ENCODE results near the gene DCHS1.

Gene DCHS1

DNA sequence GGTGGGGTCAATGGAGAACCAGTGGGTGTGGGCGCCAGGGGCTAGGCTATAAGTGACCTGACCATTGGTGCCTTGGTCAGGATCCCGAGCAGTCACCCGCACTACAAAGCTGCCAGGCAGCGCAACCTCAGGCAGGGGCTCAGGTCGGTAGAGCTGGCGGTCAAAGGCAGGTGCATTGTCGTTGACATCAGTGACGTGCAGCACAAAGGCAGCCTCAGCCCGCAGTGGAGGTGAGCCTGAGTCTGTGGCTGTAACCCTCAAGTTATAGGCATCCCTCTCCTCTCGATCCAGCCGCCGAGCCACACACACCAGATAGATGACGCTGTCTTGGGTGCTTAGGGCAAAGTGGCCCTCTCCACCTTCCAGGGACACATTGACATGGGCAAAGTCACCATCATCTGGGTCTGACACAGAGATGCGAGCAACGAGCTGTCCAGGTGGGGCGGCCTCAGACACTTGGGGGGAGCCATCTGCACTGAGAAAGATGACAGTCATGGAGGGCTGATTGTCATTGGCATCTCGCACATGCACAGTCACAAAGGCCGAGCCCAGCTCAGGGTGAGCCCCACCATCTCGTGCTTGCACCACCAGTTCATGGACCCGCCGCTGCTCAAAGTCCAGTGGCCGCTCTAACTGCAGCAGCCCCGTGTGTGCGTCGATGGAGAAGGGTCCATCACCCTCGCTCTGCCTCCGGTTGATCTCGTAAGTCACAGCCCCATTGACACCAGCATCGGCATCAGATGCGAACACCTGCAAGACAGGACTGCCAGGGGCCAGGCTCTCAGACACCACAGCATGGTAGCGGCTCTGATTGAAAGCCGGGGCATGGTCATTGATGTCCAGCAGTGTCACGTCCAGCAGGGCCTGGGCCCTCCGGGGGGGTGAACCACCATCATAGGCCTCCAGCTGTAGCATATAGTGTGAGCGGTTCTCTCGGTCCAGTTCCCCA lies 15.3 kb downstream of the DCHS1 start:
- Histone ChIP-seq H3K36me3 (replicated peaks; ENCODE audit: low read depth, low read length) (no peaks in the 10 kb centered on the region), H3K4me1 (ENCODE audit: low read length) (no peaks in the 10 kb centered on the region), H3K4me3 (ENCODE audit: low read length) (no peak overlapping the region), H3K27ac (ENCODE audit: low read length) (no peak overlapping the region), H3K4me2 (ENCODE audit: low read length) (no peak overlapping the region), H2AFZ (ENCODE audit: low read depth, low read length) (no peak overlapping the region), H3K9ac (ENCODE audit: low read length) (no peak overlapping the region), H4K20me1 (ENCODE audit: insufficient read depth, low read length) (no peaks in the 10 kb centered on the region), H3K27me3 (ENCODE audit: low read depth, low read length) (0 out of 2 replicates have a peak, but pooled peaks cover 9% of the 10 kb centered on the region), H3K9me3 (ENCODE audit: insufficient read depth, low read length) (no peaks in the 10 kb centered on the region), H3K79me2 (ENCODE audit: low read length) (no peaks in the 10 kb centered on the region)
- TF ChIP-seq, protein P1, sequence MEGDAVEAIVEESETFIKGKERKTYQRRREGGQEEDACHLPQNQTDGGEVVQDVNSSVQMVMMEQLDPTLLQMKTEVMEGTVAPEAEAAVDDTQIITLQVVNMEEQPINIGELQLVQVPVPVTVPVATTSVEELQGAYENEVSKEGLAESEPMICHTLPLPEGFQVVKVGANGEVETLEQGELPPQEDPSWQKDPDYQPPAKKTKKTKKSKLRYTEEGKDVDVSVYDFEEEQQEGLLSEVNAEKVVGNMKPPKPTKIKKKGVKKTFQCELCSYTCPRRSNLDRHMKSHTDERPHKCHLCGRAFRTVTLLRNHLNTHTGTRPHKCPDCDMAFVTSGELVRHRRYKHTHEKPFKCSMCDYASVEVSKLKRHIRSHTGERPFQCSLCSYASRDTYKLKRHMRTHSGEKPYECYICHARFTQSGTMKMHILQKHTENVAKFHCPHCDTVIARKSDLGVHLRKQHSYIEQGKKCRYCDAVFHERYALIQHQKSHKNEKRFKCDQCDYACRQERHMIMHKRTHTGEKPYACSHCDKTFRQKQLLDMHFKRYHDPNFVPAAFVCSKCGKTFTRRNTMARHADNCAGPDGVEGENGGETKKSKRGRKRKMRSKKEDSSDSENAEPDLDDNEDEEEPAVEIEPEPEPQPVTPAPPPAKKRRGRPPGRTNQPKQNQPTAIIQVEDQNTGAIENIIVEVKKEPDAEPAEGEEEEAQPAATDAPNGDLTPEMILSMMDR (IDR thresholded peaks at IDR 0.05; ENCODE audit: low read depth, low read length) = no peak
- no peak for TF ChIP-seq EZH2phosphoT487 (IDR thresholded peaks at IDR 0.05; ENCODE audit: low read depth)

GRCh38 chr11:6638429-6638828 lies 17.2 kb downstream of the DCHS1 start:
- Histone ChIP-seq H3K27ac (ENCODE audit: low read length) (no peak overlapping the region), H3K36me3 (replicated peaks; ENCODE audit: low read depth, low read length) (no peaks in the 10 kb centered on the region), H3K9ac (ENCODE audit: low read length) (no peak overlapping the region), H3K4me3 (ENCODE audit: low read length) (no peak overlapping the region), H3K27me3 (ENCODE audit: low read depth, low read length) (no peaks in the 10 kb centered on the region), H3K4me2 (ENCODE audit: low read length) (no peak overlapping the region), H4K20me1 (ENCODE audit: insufficient read depth, low read length) (no peaks in the 10 kb centered on the region), H3K4me1 (ENCODE audit: low read length) (no peaks in the 10 kb centered on the region), H3K79me2 (ENCODE audit: low read length) (no peaks in the 10 kb centered on the region), H2AFZ (ENCODE audit: low read depth, low read length) (no peak overlapping the region), H3K9me3 (ENCODE audit: insufficient read depth, low read length) (no peaks in the 10 kb centered on the region)
- TF ChIP-seq, protein P1 (IDR thresholded peaks at IDR 0.05; ENCODE audit: low read depth, low read length) = peak; percentile 16; the same call in 1 of the 2 replicates
- TF ChIP-seq EZH2phosphoT487 (IDR thresholded peaks at IDR 0.05; ENCODE audit: low read depth) = no peak

DNA sequence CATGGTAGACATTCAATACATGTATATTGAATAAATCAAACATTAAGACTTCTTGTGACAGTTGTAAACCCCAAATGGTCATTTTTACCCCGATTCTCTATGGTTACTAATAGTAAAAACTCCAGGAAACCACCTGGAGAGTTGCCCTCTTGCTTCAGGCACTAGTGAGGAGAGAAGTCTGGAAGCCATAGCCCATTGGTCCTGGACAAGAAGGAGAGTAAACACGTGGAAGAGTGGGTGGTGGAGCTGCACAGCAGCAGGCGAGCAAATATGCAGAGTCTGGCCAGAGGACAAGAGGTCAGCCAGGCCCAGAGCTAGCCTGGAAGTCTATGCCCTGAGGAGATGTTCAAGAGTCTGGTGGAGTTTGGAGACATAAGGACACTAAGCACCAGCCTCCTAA lies 17.7 kb downstream of the DCHS1 start:
- Histone ChIP-seq H4K20me1 (ENCODE audit: insufficient read depth, low read length) (no peaks in the 10 kb centered on the region), H3K27me3 (ENCODE audit: low read depth, low read length) (no peaks in the 10 kb centered on the region), H3K4me1 (ENCODE audit: low read length) (no peaks in the 10 kb centered on the region), H3K4me2 (ENCODE audit: low read length) (no peak overlapping the region), H3K4me3 (ENCODE audit: low read length) (no peak overlapping the region), H3K27ac (ENCODE audit: low read length) (no peak overlapping the region), H3K36me3 (replicated peaks; ENCODE audit: low read depth, low read length) (no peaks in the 10 kb centered on the region), H3K9me3 (ENCODE audit: insufficient read depth, low read length) (no peaks in the 10 kb centered on the region), H3K9ac (ENCODE audit: low read length) (no peak overlapping the region), H2AFZ (ENCODE audit: low read depth, low read length) (no peak overlapping the region), H3K79me2 (ENCODE audit: low read length) (no peaks in the 10 kb centered on the region)
- TF ChIP-seq, protein P1 (IDR thresholded peaks at IDR 0.05; ENCODE audit: low read depth, low read length) = no peak
- TF ChIP-seq EZH2phosphoT487 (IDR thresholded peaks at IDR 0.05; ENCODE audit: low read depth) = no peak

DNA sequence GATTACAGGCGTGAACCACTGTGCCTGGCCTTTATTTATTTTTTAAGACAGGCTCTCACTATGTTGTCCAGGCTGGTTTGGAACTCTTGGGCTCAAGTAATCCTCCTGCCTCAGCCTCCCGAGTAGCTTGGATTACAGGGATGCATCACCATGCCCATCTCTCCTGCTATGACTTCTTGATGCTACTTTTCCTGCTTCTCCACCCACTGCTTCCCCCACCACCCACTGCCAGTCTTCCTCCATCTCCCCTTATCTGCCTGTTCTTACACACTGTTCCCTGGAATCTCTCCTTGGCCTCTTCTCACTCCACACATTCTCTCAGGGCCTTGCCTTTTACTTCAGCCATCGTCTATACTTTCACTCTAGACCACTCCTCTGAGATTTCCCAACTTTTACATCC lies 19.1 kb downstream of the DCHS1 start:
- Histone ChIP-seq H3K79me2 (ENCODE audit: low read length) (no peaks in the 10 kb centered on the region), H4K20me1 (ENCODE audit: insufficient read depth, low read length) (no peaks in the 10 kb centered on the region), H3K9ac (ENCODE audit: low read length) (no peak overlapping the region), H3K27ac (ENCODE audit: low read length) (no peak overlapping the region), H3K4me1 (ENCODE audit: low read length) (no peaks in the 10 kb centered on the region), H3K36me3 (replicated peaks; ENCODE audit: low read depth, low read length) (no peaks in the 10 kb centered on the region), H3K9me3 (ENCODE audit: insufficient read depth, low read length) (no peaks in the 10 kb centered on the region), H3K4me3 (ENCODE audit: low read length) (no peak overlapping the region), H3K4me2 (ENCODE audit: low read length) (no peak overlapping the region), H3K27me3 (ENCODE audit: low read depth, low read length) (no peaks in the 10 kb centered on the region), H2AFZ (ENCODE audit: low read depth, low read length) (no peak overlapping the region)
- TF ChIP-seq, protein P1 (IDR thresholded peaks at IDR 0.05; ENCODE audit: low read depth, low read length) = no peak
- no peak for TF ChIP-seq EZH2phosphoT487 (IDR thresholded peaks at IDR 0.05; ENCODE audit: low read depth)
